Anterior cingulate cortex (tissue), 58 donors: ENCODE results near the gene ENG.
A peak's percentile ranks its signal among the peaks of the same experiment; 100 is the strongest.
"Not testable (repeated sequence)": the region's sequence is repeated elsewhere in the genome, so short reads cannot be mapped to it uniquely, and the experiment has no call there.

Experiments
- DNase-seq, 58 donors: peaks; one replicate each; lab custom pipeline; 2025; lab: John Stamatoyannopoulos, UW

ENG gene

DNA sequence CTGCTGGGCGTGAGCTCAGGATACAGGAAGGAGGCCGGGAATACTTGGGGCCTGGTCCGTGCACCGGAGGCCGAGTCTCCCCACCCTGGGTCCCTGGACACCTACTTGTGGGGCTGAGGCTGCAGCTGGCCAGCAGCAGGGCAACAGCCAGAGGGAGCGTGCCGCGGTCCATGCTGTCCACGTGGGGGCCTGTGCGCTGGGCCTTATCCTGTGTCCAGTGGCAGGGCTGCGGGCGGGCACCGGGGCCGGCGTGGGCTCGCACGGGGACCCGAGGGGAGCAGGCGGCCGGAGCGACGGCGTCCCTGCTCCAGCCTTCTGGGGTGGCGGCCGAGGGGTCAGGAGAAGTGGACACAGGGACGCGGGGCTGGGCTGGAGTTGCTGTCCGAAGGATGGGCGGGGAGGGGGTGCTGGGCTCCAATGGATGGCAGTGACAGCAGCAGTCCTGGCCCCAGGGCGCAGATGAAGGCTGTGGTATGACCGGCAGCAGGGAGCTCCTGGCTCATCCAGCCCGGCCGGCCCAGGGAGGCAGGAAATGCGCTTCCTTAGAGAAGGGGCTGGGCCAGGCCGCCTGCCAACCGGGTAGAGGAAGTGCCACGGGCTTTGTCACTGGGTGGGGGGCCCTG lies at the start of gene ENG:
Gene ENG, minus strand, starts transcription at position 475 of the 623 bp plus-strand sequence. Its CDS starts 303 bp downstream, at position 172.
- DNase-seq, result peak in 5 of 58 donors; percentile 5 to 24 (median 23)

DNA sequence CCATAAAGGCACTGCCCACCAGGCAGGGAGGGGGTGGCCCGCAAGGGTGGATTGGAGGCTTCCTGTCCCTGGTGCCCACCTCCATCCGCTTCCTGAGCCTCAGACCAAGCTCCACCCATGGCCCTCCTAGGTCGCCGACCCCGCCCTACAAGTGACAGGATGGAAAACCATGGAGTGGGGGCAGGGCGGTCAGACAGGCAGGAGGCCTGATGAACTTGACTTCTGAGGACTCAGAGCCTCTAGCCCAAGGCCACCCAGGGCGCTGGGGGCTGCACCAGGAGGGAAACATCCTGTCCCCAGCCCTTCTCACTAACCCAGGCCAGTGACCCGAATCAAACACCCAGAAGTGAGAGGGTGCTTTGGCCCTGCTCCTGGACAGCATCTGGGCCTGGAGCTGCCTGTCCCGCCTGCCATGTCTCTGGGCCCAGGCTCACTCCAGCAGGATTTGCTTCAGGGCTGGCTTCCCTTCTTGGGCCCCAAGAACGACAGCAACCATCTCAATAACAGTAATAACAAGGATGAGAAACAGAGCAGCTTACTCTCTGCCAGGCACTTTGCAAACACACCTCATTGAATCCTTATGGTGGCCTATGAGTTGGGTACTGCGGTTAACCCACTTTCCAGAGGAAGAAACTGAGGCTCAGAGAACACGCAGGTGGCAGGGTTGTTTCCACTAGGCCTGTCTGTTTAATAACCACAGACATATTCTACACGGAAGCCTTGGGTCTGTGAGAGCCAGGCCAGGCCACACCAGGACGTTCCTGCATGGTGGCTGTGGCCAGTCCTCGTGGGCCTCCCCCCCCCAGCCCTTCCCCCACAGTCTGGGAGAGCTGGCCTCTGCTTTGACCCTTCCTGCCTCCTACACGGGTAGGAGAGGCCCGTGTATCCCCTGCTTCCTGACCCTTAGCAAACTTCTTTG lies 49.4 kb upstream of the ENG start:
- peak in 1 of 58 donors; percentile 22 for DNase-seq

DNA sequence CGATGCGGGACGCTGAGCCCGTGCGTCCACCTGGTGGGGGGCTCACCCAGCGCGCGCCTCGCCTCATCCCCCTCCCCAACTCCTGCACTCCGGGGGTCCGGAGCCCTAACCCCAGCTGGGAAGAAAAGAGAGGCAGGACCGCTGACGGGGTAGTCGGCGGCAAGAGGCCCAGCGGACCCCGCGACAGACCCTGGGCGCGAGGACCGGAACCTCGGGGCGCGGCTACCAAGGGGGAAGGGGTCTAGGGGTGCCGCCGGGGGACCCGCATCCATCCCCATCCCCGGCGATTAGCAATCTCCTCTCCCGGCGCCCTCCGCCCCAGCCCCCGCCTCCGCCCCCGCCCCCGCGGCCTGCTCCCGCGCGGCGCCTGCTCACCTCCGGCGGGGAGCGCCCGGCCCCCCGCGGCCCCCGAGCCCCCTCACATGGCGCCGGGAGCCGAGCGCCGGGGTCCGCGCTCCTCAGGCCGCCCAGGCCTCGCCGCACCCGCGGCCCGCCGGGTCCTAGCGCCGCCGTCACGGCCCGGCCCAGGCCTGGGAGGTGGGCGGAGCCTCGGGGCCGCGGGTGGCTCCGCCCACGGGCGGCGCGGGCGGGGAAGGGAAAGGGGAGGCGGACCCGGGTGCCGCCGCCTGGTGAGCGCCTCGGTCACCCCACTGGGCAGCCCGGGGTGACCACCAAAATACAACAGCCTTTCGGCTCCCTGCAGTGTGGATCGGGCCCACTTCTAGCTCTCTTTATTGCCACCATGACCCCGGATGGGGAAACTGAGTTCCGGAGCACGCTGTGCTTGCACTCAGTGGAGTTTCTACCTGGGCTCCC lies 44.9 kb upstream of the ENG start, which contains the start of gene ST6GALNAC6:
Gene ST6GALNAC6, minus strand, starts transcription at position 476 of the 816 bp plus-strand sequence. CDS start 1,622 bp downstream, outside the sequence.
- peak in 44 of 58 donors; percentile 26 to 75 (median 52) for DNase-seq

DNA sequence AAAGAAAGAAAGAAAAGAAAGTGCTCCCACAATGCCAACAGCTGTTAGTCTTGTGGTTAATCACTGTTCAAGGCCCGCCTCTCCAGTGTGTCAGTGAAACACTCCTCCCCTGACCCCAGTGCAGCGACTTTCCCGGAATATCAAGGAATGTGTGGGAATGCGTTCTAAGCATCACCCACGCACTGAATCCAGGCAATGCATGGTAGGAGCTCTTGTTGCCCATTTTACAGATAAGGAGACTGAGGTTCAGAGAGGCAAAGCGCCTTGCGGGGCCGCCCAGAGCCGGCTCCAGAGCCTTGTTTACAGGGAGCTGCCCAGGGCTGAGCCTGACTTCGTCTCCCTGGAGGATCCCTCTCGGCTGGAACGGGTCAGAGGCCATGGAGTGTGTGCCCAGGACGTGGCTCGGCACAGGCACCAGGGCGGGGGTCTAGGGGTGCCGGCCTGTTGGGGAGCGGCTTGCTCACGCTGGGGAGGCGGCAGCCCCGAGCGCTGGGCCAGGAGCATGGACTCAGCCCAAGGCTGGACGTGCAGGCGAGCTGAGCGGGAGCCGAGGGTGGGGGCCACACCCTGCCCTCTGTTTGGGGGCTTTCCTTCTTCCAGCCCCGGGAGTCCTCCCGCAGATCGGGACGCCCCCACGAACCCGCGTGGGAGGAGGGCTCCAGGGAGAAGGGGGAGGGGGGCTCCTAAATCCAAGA lies 44.1 kb upstream of the ENG start:
- DNase-seq, result peak in 5 of 58 donors; percentile 27 to 58 (median 47)

DNA sequence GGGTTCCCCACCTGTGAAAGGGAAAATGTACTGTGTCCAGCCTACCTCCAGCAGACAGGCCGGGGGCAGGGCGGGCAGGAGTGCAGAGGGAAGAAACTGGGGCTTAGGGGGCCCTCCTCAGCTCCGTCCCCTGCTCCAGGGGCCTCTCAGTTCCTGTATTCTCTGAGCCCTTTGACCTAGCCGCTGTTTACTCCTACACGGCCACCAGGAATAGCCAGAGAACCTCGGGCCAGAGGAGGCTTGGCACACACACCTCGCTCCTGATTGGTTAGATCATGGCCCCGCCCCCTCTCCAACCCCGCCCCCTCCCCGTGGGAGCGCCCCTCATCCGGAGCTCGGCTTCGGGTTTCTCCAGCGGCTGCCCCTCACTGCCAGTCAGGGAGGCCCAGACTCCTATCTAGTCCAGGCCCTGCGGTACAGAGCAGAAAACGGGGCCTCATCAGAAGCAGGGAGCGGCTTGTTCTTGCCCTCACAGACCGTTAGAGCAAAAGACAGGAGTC lies 42.8 kb upstream of the ENG start:
- peak in 55 of 58 donors; percentile 30 to 88 (median 70) for DNase-seq

DNA sequence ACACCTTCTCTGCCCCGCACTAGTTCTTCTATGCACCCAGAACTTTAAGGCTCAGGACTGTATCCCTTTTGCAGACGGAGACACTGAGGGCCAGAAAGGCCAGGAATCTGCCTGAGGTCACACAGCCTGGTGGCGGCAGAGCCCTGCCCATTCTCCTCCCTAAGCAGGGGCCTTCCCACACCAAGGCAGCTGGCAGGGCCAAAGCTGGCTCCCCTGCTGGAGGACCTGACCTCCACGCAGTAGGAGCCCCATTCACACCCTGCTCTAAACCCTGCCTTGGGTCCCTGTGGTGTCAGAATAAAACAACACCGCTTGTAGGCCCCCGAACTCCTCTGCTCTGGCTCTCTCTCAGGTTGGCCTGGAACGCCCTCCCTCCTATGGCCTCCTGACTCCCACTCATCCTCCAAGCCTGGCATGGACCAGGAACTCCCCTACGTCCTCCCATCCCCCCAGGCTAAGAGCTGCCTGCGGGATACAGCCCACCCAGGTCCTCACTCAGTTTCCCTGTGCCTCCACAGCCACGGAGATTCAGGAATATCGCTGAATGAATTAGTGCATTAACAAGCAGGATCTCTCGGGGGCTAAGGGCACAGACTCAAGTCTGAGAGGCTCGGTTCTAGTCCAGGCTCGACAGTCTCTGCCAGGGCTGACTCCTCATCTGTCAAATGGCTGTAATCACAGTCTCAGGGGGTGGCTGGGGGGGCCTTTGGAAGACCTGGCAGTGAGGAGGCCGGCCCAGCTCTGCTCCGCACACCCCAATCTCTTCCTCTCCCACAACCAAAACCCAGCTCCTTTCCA lies 42.1 kb upstream of the ENG start:
- no peak for DNase-seq

DNA sequence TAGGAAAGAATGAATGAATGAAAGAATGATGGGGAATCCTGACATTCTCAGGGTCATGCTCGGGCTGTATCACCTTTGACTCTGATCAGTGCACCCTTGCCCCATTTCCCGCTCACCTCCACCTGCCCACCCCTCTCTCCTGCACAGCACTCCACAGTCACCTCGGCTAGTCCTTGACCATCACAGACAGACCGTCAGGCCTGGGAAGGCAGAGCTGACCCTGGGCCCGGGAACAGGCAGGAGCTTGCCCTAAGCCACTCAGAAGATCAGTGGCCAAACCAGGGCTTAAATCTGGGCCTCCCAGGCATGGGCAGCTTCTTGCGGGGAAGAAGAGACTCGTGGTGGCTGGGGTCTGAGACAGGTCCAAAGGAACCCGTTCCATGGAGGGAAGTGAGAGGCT lies 41.4 kb upstream of the ENG start:
- DNase-seq, result no peak

DNA sequence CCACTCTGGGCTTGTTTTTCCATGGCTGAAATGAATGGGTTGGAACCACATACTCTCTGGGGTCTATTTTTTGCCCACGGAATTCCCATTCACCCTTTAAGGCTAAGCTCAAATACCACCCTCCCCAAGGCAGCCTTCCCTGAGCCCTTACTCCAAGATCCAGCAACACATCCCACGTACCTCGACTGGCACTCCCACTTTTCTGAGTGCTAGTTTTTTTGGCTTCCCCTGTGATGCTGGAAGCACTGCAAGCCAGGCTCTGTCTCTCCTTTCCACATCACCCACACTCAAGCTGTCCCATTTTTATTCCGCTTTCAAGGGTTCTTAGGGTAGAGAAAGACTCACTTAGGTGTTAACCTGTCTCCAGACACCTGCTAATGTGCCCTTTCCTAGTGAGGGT lies 38.9 kb upstream of the ENG start:
- DNase-seq, result peak in 17 of 58 donors; percentile 15 to 78 (median 47)

DNA sequence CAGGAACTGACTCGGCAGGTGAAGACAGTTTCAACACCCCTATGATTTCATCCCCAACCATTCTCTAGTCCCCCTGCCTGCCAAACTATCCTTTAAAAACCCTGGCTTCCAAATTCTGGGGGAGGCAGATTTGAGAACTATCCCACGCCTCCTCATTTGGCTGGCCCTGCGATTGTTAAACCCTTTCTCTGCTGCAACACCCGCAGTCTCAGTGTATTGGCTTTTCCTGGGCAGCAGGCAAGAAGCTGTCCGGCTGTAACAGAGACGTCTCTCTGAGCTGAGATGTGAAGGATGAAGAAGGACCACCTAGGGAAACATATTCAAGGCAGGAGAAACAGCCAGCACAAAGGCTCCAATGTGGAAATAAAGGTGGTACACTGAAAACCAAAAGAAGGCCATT lies 38.4 kb upstream of the ENG start:
- no peak for DNase-seq

DNA sequence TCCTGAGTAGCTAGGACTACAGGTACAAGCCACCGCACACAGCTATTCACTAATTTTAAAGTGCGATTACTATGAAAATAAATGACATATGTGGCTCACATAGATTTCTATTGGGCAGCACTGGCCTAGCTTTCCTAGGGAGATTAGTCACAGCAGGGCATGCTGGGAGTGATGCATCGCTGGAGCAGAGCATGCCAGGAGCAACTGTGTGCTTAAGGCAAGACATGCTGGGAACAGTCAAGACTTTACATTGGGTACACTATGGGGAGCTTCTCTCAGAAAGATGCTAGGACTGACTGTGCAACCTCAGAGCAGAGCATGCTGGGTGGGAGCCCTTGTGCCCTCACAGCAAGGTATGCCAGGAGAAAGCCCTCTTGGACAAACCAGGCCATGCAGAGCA lies 35.6 kb upstream of the ENG start:
- DNase-seq, result no peak

DNA sequence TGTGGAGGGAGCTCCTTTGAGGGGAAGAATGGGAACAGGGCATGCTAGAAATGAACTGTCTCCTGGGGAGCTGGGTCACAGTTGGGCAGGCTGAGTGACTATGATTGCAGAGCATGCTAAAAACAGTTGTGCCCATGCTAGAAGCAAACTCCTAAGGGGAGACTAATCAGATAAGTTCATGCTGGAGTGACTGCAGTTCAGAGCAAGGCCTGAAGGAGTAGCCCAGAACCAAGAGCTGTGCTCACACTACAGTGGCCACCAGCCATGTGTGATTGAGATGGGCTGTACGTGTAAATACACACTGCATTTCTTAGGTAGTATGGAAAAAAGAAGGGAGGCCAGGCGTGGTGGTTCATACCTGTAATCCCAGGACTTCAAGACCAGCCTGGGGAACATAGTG lies 33.3 kb upstream of the ENG start:
- DNase-seq, result no peak

DNA sequence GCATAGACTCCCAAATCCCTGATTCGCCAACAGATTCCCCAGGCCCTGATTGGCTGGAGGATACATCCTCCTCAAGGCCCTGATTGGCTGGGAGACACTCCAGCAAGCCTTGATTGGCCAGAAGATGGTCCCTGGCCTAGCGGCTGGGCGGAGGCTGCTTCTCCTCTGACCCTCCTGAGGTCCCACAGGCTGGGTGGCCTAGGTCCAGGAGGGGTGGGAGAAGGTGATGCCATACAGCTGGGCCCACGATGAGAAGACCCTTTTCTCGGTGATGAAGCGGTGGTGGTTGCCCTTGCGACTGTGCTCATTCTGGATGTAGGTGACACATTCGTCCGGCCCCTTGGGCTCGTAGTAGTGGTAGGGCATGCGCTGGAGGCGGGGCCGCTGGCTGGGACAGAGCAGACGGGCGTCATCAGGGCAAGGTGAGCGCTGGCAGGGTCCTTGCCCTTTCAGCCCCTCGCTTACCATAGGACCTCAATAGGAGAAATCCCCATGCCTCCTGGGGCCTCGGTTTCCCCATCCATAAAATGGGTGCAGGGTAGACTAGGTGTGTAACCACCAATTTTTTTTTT lies 32.0 kb upstream of the ENG start:
- no peak for DNase-seq

DNA sequence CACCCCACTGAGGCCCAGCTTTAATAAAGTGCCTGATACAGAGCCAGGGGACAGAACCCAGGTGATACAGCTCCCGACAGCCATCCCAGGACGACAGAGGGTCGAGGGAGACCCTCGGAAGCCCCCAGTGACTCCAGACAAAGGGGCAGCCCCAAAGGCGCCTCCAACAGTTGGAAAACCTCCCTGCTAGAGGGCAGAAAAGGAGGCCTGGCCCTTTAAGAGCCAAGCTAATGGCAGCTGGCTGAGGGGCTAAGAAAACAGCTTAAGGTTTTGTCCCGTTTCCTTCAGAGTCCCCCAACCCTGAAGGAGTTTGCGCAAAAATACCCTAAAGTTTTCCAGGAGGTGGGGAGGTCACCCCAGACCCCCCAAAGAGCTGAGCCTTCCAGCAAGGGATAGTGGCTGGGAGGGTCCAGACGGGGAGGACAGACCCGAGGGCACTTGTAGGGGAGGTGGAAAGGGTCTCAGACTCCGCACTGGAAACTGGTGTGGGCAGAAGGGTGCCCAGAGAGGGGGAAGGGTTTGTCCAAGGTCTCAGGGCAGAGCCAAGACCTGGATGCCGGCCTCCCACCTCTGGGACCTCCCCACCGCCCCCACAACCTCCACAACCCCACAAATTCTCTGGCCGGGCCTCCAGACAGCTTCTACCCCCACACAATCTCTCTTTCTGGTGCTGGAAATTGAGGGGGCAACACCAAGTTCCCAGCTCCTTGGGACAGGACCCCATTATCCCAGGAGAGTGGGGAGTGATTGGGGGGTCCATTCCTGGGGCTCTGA lies 31.2 kb upstream of the ENG start:
- no peak for DNase-seq

DNA sequence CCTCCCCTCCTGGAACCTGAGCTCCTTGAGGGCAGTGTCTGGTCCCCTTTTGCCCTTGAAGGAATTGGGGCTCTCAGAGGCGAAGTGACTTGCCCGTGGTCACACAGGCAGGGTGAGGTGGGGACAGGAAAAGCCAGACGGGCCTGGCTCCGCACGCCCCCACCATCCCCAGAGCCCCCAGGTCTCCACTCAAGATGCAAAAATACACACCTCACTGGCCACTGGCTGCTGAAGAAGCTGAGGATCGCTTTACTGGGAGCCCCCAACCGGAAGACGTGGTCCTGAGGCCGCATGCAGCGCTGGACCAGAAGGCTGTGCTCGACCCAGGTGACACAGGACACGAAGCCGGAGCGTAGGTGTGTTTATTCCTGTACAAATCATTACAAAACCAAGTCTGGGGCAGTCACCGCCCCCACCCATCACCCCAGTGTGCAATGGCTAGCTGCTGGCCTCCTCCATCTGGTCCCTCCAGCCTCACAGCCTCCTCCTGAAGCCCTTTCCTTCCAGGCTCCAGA lies 30.6 kb upstream of the ENG start:
- no peak for DNase-seq

DNA sequence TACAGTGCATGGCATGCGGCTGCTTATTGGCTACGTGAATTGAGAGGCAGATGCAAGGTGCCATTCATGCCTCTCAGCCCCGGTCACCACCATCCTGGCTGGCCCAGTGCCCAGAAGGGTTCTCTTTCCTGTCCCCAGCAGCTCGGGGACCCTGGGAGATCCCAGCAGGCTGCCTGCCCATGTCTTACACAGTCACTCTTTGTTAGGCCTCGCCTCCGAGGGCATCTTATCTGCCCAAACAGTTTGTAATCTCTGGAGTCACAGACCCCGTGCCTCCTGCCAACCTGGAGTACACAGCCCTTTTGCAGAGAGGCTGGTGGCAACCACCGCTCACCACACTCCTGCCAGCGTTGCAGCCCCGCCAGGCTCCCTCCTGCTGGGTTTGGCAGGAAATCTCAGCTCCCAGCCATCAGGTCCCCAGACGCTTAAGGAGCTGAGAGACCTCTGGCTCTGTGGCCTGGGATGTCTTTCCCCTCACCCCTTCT lies 30.0 kb upstream of the ENG start:
- peak in 15 of 58 donors; percentile 8 to 67 (median 37) for DNase-seq

DNA sequence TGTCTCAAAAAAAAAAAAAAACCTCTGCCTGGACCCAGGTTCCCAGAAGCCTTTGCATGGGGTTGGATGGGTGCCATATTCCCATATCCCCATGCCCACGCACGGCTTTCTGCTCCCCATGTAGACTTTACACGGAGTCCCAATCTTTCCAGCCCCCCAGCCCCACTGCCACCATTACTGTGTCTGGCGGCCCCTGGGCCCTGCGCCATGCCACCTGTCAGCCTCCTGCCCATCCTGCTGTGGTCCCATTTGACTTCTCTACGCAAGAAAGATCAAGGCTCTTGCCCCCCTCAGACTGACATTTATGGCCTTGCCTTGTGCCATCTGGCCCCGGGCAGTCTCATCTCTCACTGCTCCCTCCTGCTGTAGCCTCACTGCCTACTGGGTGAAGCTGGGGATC lies 29.5 kb upstream of the ENG start:
- DNase-seq, result no peak

DNA sequence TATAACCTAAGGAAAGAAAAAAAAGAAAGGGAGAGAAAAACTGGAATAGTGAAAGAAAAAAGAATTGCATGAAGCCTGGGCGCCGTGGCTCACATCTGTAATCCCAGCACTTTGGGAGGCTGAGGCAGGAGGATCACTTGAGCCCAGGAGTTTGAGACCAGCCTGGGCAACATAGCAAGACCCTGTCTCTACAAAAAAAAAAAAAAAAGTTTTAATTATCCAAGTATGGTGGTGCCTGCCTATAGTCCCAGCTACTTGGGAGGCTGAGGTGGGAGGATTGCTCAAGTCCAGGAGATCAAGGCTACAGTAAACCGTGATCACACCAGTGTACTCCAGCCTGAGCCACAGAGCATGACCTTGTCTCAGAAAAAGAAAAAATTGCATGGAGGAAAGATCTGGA lies 27.3 kb upstream of the ENG start:
- DNase-seq, result not testable (repeated sequence)
